ENCODE data around the gene STXBP5L. TPM values are rescaled to one million over a fixed set of nuclear protein-coding genes. Genes with fewer than 3 reads are reported as not detected.

The STXBP5L gene
- total and polyA plus RNA-seq, 10 of the 15 experiments (the other 5 are each of a cell fraction or from before 2014, with no cell fraction given), result under 0.01 to 0.08 (median 0.04) TPM; not detected in 6

GRCh38 chr3:121462565-121462964 is 554.6 kb downstream of the STXBP5L start:
- in situ Hi-C loops (cut with MboI), result no loop called here
- POLR2A ChIA-PET, result no interaction called here
- intact Hi-C loops (cut with micrococcal nuclease; ENCODE audit: unreplicated experiment), result no loop called here
- CTCF ChIA-PET, result no interaction called here
- Histone ChIP-seq H2AFZ (ENCODE audit: control insufficient read depth, low read depth, low read length) (no peak overlapping the region), H3K9me3 (replicated peaks; ENCODE audit: control insufficient read depth, insufficient read depth, low read length) (no peaks in the 10 kb centered on the region; the same call in 2 of the 3 replicates), H3K4me3 (no peak overlapping the region), H3K4me1 (ENCODE audit: control insufficient read depth, insufficient read depth, low read length) (no peaks in the 10 kb centered on the region), H4K20me1 (ENCODE audit: control insufficient read depth, insufficient read depth) (no peaks in the 10 kb centered on the region), H3K27ac (ENCODE audit: control insufficient read depth, insufficient read depth) (no peak overlapping the region), H3K9ac (ENCODE audit: control insufficient read depth, insufficient read depth, low read length) (no peak overlapping the region), H3K79me2 (ENCODE audit: control insufficient read depth, insufficient read depth, low read length) (no peaks in the 10 kb centered on the region), H3K27me3 (replicated peaks in 1 of 2; ENCODE audit: control insufficient read depth in 2 of 2, insufficient read depth in 2 of 2, low read length in 1 of 2) (no peaks in the 10 kb centered on the region), H3K4me2 (ENCODE audit: control insufficient read depth, insufficient read depth) (no peak overlapping the region), H3K36me3 (ENCODE audit: control insufficient read depth in 2 of 2, insufficient read depth in 2 of 2, low read length in 1 of 2) (peaks cover 7 to 17% of the 10 kb centered on the region in 2 experiments)
- ATAC-seq (no peak), FAIRE-seq (no peak), DNase-seq (ENCODE audit: low read depth, low spot score) (no peak)
- no peak for TF ChIP-seq HCFC1 (IDR thresholded peaks at IDR 0.05; ENCODE audit: low read length)
- no peak for TF ChIP-seq MEF2A (IDR thresholded peaks at IDR 0.05; ENCODE audit: insufficient read depth, low read depth, low read length)
- TF ChIP-seq SIX5 (IDR thresholded peaks at IDR 0.05; ENCODE audit: low read depth, low read length, severe bottlenecking), result no peak
- TF ChIP-seq RFX5 (IDR thresholded peaks at IDR 0.05; ENCODE audit: low read depth, low read length), result no peak
- TF ChIP-seq SP1 (IDR thresholded peaks at IDR 0.05; ENCODE audit: low read depth, low read length), result no peak
- no peak for TF ChIP-seq REST (IDR thresholded peaks at IDR 0.05; ENCODE audit: low read depth, low read length)
- TF ChIP-seq POLR2AphosphoS2 (IDR thresholded peaks at IDR 0.05; ENCODE audit: low read depth, low read length), result no peak
- TF ChIP-seq, protein P1, sequence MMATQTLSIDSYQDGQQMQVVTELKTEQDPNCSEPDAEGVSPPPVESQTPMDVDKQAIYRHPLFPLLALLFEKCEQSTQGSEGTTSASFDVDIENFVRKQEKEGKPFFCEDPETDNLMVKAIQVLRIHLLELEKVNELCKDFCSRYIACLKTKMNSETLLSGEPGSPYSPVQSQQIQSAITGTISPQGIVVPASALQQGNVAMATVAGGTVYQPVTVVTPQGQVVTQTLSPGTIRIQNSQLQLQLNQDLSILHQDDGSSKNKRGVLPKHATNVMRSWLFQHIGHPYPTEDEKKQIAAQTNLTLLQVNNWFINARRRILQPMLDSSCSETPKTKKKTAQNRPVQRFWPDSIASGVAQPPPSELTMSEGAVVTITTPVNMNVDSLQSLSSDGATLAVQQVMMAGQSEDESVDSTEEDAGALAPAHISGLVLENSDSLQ (IDR thresholded peaks at IDR 0.05), result no peak
- no peak for TF ChIP-seq MYC (IDR thresholded peaks at IDR 0.05; ENCODE audit: insufficient read depth, insufficient read length, insufficient replicate concordance, low read length, severe bottlenecking)
- no peak for TF ChIP-seq STAT1 (conservative IDR thresholded peaks at IDR 0.05)
- TF ChIP-seq MYB (IDR thresholded peaks at IDR 0.05; ENCODE audit: borderline replicate concordance, low read depth, low read length), result no peak
- TF ChIP-seq MTA3 (IDR thresholded peaks at IDR 0.05; ENCODE audit: borderline replicate concordance, low read length), result no peak
- TF ChIP-seq CHD2 (IDR thresholded peaks at IDR 0.05; ENCODE audit: borderline replicate concordance, low read depth, low read length), result no peak
- TF ChIP-seq SKIL (IDR thresholded peaks at IDR 0.05; ENCODE audit: low read depth, poor library complexity, severe bottlenecking), result no peak
- TF ChIP-seq NFYB (IDR thresholded peaks at IDR 0.05; ENCODE audit: insufficient read depth, low read depth, low read length), result no peak
- TF ChIP-seq POU2F2 (IDR thresholded peaks at IDR 0.05; ENCODE audit: borderline replicate concordance, low read depth, low read length), result no peak
- TF ChIP-seq HDGF (IDR thresholded peaks at IDR 0.05), result no peak
- BruUV-seq (replicated peaks), result no TSS peak
- WGBS (ENCODE audit: insufficient coverage, insufficient replicate concordance, low lambda C conversion rate, missing lambda C conversion rate), result 91% methylated on average over 3 of the region's 3 CpGs
- SMC1A ChIA-PET (ENCODE audit: uncharacterized antibody, unreplicated experiment), result interaction anchor here (0.6 kb wide), 1 partner anchor 578 kb away, joined by 3 read pairs; no protein-coding TSS in a partner anchor
- RAD21 ChIA-PET (ENCODE audit: unreplicated experiment), result no interaction called here
